ENCODE measurements around the gene MCC.

The MCC gene

GRCh38 chr5:113145757-113146387 lies 342.4 kb downstream of the MCC start:
- no peak for DNase-seq (ENCODE audit: low read depth)

- no peak for DNase-seq (ENCODE audit: low read depth)
These were observed 346.1 kb downstream of the MCC start for GRCh38 chr5:113142186-113142585.

- DNase-seq (ENCODE audit: low read depth) = peak; percentile 84
These were observed 347.2 kb downstream of the MCC start for GRCh38 chr5:113140837-113141671.

GRCh38 chr5:113133211-113133975 lies 354.9 kb downstream of the MCC start:
- DNase-seq (ENCODE audit: low read depth) = no peak

- no peak for DNase-seq (ENCODE audit: low read depth)
These were observed 355.7 kb downstream of the MCC start for GRCh38 chr5:113132564-113132963.

GRCh38 chr5:113128641-113129330 lies 359.5 kb downstream of the MCC start:
- DNase-seq (ENCODE audit: low read depth) = no peak

GRCh38 chr5:113128082-113128481 lies 360.2 kb downstream of the MCC start:
- no peak for DNase-seq (ENCODE audit: low read depth)

GRCh38 chr5:113127021-113127420 lies 361.2 kb downstream of the MCC start:
- DNase-seq (ENCODE audit: low read depth) = no peak

GRCh38 chr5:113125371-113125770 lies 362.9 kb downstream of the MCC start:
- DNase-seq (ENCODE audit: low read depth) = no peak

- DNase-seq (ENCODE audit: low read depth) = no peak
These were observed 363.3 kb downstream of the MCC start for GRCh38 chr5:113124914-113125313.

GRCh38 chr5:113124265-113124664 lies 364.0 kb downstream of the MCC start:
- DNase-seq (ENCODE audit: low read depth) = no peak

GRCh38 chr5:113123618-113124017 lies 364.6 kb downstream of the MCC start:
- no peak for DNase-seq (ENCODE audit: low read depth)

- DNase-seq (ENCODE audit: low read depth) = peak; percentile 90
These were observed 366.2 kb downstream of the MCC start for GRCh38 chr5:113122053-113122452.

GRCh38 chr5:113119246-113119924 lies 368.9 kb downstream of the MCC start:
- no peak for DNase-seq (ENCODE audit: low read depth)

GRCh38 chr5:113118765-113119164 lies 369.5 kb downstream of the MCC start:
- no peak for DNase-seq (ENCODE audit: low read depth)

GRCh38 chr5:113118298-113118697 lies 370.0 kb downstream of the MCC start:
- no peak for DNase-seq (ENCODE audit: low read depth)

- no peak for DNase-seq (ENCODE audit: low read depth)
These were observed 370.6 kb downstream of the MCC start for GRCh38 chr5:113117543-113118115.

GRCh38 chr5:113115956-113116355 lies 372.3 kb downstream of the MCC start:
- DNase-seq (ENCODE audit: low read depth) = no peak

- DNase-seq (ENCODE audit: low read depth) = no peak
These were observed 373.2 kb downstream of the MCC start for GRCh38 chr5:113115061-113115460.

- DNase-seq (ENCODE audit: low read depth) = no peak
These were observed 373.7 kb downstream of the MCC start for GRCh38 chr5:113114559-113114958.

- DNase-seq (ENCODE audit: low read depth) = no peak
These were observed 375.8 kb downstream of the MCC start for GRCh38 chr5:113112435-113112834.

Measured in GM04503 (cell line).